HG02981 (cell line): ENCODE data around the gene TEX53.
A peak's percentile ranks its signal among the peaks of the same experiment; 100 is the strongest.

Source experiments
- ATAC-seq: cut with Tn5 transposase; IDR thresholded peaks from one replicate; pipeline ENCODE4 v1.9.1; 2021; ENCODE audit warnings: mild to moderate bottlenecking, moderate library complexity; ENCODE audit not compliant: unreplicated experiment

The TEX53 gene

DNA sequence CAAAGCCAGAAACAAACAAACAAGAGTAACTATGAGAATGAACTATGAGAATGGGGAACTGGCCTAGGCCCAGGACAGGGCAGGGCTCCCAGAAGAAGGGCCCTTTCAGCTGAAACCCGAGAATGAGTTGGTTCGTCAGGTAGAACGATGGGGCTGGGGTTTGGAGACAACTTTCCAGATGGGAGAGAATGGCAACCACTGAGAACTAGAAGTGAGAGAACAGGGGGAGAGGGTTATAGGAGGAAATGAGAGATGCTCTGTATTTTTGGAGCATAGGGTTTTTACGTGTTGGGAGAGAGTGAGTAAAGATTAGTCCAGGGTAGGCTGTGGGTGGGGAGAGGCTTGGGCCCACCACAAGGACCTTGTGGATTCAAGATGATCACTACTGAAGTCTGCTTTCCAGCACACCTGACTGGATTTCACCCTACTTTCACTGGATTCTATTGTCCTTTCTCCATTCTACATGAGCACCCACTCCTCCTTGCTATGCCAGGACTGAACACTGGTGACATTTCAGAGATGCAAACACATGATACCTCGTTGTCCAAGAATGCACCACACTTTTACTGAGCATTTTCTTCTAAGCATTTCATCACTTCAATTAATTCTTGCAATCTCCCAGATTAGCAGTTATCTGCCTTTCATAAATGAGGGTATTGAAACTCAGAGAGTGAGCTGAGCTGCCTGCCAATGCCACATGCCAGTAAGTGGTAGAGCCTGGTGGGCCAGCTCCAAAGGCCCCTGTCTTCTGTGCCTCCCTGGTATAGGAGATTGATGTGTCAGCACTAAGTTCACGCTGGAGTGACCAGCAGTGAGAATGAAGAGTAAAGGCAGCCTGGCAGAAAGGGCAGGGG is 49.7 kb downstream of the TEX53 start:
- peak; percentile 39 for ATAC-seq

DNA sequence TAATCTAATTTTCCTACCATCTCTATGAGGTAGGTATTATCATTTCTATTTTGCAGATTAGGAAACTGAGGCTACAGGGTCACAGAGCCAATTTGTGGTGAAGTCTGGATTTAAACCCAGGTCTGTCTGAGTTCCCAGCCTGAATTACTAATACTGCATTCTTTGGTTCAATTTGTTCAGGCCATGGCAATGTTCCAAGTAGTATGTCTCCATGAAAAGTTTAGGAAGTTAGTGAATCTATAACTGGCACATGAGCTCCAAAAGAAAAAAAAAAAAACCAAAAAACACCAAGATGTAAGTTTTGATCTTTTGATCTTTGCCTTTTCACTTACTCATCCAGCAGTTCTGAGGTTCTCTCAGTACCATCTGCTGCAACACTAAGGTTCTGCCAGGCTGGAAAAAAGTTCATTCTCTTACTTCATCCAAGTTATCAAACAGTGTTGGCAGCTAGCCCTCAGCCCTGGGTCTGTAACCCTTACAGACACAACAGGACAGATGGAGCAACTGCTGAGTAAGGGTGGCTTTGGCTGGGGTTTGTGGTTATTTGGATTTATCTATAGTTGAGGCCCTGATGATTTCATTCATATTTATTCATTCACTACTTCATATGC is 50.9 kb downstream of the TEX53 start:
- ATAC-seq = no peak
